ENCODE results near the gene EPHB6. TPM values are rescaled to one million over a fixed set of nuclear protein-coding genes. Genes with fewer than 3 reads are reported as not detected.

Gene EPHB6
- total RNA-seq, 2 donors from 2014 or later = 33.2 to 36.9 TPM

DNA sequence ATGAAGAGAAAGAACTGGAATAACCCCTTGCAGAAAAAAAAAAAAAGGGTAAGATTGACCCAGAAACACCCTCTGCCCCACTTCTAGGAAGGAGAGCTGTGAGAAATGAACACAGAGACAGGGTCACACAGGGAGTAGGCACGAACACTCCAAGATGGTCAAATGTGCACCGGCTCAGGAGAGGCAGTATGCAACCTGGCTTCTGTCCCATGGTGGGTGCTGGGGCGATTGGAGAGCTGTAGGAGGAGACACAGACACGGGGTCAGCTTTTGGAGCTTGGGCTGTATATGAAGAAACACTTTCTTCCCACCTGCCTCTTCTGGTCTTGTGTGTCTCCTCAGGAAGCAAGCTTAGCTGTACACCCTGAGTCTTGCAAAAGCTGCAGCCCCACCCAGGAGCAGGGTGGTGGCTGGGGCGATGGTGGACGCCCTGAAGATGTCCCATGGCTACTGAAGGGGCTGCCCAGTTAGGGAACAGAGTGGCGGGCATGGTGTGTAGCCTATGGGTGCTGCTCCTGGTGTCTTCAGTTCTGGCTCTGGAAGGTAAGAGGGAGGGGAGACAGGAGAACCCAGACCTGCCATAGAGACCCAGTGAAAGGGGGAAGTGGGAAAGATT lies 8.0 kb downstream of the EPHB6 start:
- H3K9me3 Mint-ChIP-seq = no peaks in the 10 kb centered on the region
- peaks cover 20% of the 10 kb centered on the region for H3K36me3 Mint-ChIP-seq (ENCODE audit: low read depth)
- H3K27ac Mint-ChIP-seq = no peak overlapping the region
- H3K4me3 Mint-ChIP-seq = no peak overlapping the region
- no peaks in the 10 kb centered on the region for H3K27me3 ChIP-seq (ENCODE audit: control insufficient read depth, insufficient read depth, low read length, poor library complexity, severe bottlenecking)
- H3K4me3 ChIP-seq (ENCODE audit: low read length) = no peak overlapping the region
- TF ChIP-seq, protein P1, sequence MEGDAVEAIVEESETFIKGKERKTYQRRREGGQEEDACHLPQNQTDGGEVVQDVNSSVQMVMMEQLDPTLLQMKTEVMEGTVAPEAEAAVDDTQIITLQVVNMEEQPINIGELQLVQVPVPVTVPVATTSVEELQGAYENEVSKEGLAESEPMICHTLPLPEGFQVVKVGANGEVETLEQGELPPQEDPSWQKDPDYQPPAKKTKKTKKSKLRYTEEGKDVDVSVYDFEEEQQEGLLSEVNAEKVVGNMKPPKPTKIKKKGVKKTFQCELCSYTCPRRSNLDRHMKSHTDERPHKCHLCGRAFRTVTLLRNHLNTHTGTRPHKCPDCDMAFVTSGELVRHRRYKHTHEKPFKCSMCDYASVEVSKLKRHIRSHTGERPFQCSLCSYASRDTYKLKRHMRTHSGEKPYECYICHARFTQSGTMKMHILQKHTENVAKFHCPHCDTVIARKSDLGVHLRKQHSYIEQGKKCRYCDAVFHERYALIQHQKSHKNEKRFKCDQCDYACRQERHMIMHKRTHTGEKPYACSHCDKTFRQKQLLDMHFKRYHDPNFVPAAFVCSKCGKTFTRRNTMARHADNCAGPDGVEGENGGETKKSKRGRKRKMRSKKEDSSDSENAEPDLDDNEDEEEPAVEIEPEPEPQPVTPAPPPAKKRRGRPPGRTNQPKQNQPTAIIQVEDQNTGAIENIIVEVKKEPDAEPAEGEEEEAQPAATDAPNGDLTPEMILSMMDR (conservative IDR thresholded peaks at IDR 0.05) = no peak
- peaks cover 2% of the 10 kb centered on the region for H3K27me3 Mint-ChIP-seq (ENCODE audit: insufficient read depth)
- H3K4me1 Mint-ChIP-seq = peaks cover 23% of the 10 kb centered on the region
- no peaks in the 10 kb centered on the region for H3K4me1 ChIP-seq (ENCODE audit: control insufficient read depth, insufficient read depth, low read length)
- no peaks in the 10 kb centered on the region for H3K9me3 ChIP-seq (ENCODE audit: control insufficient read depth, low read length)
- H3K36me3 ChIP-seq (ENCODE audit: control insufficient read depth, insufficient read depth, low read length) = peaks cover 21% of the 10 kb centered on the region
- 88 to 100% methylated on average over 1 to 7 of the region's 7 CpGs for WGBS, 2 experiments (ENCODE audit: insufficient coverage in 1 of 2, insufficient read length in 1 of 2)
- H3K27ac ChIP-seq (ENCODE audit: low read depth, low read length) = no peak overlapping the region
- DNase-seq = peak; percentile 27
- no peak overlapping the region for H3K9ac ChIP-seq (ENCODE audit: extremely low read depth, low read length, poor library complexity, severe bottlenecking)

DNA sequence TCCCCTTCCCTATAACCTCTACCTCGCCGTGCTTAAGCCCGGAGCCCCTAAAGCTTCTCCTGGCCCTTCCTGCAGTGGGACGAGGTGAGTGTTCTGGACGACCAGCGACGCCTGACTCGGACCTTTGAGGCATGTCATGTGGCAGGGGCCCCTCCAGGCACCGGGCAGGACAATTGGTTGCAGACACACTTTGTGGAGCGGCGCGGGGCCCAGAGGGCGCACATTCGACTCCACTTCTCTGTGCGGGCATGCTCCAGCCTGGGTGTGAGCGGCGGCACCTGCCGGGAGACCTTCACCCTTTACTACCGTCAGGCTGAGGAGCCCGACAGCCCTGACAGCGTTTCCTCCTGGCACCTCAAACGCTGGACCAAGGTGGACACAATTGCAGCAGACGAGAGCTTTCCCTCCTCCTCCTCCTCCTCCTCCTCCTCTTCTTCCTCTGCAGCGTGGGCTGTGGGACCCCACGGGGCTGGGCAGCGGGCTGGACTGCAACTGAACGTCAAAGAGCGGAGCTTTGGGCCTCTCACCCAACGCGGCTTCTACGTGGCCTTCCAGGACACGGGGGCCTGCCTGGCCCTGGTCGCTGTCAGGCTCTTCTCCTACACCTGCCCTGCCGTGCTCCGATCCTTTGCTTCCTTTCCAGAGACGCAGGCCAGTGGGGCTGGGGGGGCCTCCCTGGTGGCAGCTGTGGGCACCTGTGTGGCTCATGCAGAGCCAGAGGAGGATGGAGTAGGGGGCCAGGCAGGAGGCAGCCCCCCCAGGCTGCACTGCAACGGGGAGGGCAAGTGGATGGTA lies 9.2 kb downstream of the EPHB6 start:
- H3K27ac ChIP-seq (ENCODE audit: low read depth, low read length) = no peak overlapping the region
- Mint-ChIP-seq H3K36me3 (ENCODE audit: low read depth) (peaks cover 28% of the 10 kb centered on the region), H3K27me3 (ENCODE audit: insufficient read depth) (peaks cover under 1% of the 10 kb centered on the region), H3K4me3 (no peak overlapping the region), H3K4me1 (peaks cover 23% of the 10 kb centered on the region), H3K27ac (no peak overlapping the region), H3K9me3 (no peaks in the 10 kb centered on the region)
- H3K4me1 ChIP-seq (ENCODE audit: control insufficient read depth, insufficient read depth, low read length) = no peaks in the 10 kb centered on the region
- H3K9me3 ChIP-seq (ENCODE audit: control insufficient read depth, low read length) = no peaks in the 10 kb centered on the region
- DNase-seq = peak; percentile 34
- H3K9ac ChIP-seq (ENCODE audit: extremely low read depth, low read length, poor library complexity, severe bottlenecking) = no peak overlapping the region
- H3K27me3 ChIP-seq (ENCODE audit: control insufficient read depth, insufficient read depth, low read length, poor library complexity, severe bottlenecking) = no peaks in the 10 kb centered on the region
- H3K4me3 ChIP-seq (ENCODE audit: low read length) = no peak overlapping the region
- WGBS, 2 experiments (ENCODE audit: insufficient coverage in 1 of 2, insufficient read length in 1 of 2) = 90 to 96% methylated on average over 20 to 37 of the region's 37 CpGs
- TF ChIP-seq, protein P1 (conservative IDR thresholded peaks at IDR 0.05) = no peak
- peaks cover 23% of the 10 kb centered on the region for H3K36me3 ChIP-seq (ENCODE audit: control insufficient read depth, insufficient read depth, low read length)

DNA sequence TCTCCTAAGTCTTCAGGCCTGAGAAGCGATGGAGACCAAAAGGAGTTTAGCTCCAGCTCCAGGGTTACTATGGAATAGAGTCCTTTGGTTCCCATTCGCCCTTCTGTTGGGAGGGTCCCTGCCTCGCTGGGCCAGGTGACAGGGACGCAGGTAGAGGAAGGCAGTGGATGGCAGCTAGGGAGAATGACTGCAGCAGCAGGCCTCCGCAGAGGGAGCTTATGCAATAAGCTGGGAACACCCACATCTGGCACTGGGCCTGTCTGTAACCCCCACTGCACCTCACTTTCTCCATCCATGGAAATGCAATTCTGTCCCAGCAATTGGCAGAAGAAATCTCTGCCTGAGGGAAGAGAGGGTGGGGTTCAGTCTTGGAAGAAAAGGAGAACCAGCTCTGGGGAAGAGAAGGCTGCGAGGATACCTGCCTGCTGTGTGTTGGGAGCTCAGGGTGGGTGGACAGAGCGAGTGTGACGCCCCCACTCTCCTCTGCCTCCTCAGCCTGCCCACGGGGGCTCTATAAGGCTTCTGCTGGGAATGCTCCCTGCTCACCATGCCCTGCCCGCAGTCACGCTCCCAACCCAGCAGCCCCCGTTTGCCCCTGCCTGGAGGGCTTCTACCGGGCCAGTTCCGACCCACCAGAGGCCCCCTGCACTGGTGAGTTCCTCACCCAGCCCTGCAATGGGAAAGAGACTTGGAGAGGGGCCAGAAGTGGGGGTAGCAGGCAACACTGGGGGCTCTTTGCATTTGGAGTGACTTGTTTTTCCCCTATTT lies 10.3 kb downstream of the EPHB6 start:
- H3K4me1 ChIP-seq (ENCODE audit: control insufficient read depth, insufficient read depth, low read length) = no peaks in the 10 kb centered on the region
- no peaks in the 10 kb centered on the region for H3K9me3 Mint-ChIP-seq
- H3K4me3 Mint-ChIP-seq = no peak overlapping the region

More for the DNA sequence above, 10.3 kb downstream of the EPHB6 start:
- TF ChIP-seq, protein P1 (conservative IDR thresholded peaks at IDR 0.05) = no peak
- no peak overlapping the region for H3K27ac Mint-ChIP-seq
- no peaks in the 10 kb centered on the region for H3K27me3 Mint-ChIP-seq (ENCODE audit: insufficient read depth)
- Histone ChIP-seq H3K9ac (ENCODE audit: extremely low read depth, low read length, poor library complexity, severe bottlenecking) (no peak overlapping the region), H3K4me3 (ENCODE audit: low read length) (no peak overlapping the region), H3K36me3 (ENCODE audit: control insufficient read depth, insufficient read depth, low read length) (peaks cover 33% of the 10 kb centered on the region), H3K27me3 (ENCODE audit: control insufficient read depth, insufficient read depth, low read length, poor library complexity, severe bottlenecking) (no peaks in the 10 kb centered on the region), H3K27ac (ENCODE audit: low read depth, low read length) (no peak overlapping the region), H3K9me3 (ENCODE audit: control insufficient read depth, low read length) (no peaks in the 10 kb centered on the region)
- 89 to 90% methylated on average over 10 to 14 of the region's 14 CpGs for WGBS, 2 experiments (ENCODE audit: insufficient coverage in 1 of 2, insufficient read length in 1 of 2)
- H3K36me3 Mint-ChIP-seq (ENCODE audit: low read depth) = peaks cover 39% of the 10 kb centered on the region
- H3K4me1 Mint-ChIP-seq = peaks cover 22% of the 10 kb centered on the region
- peak; percentile 42 for DNase-seq

All from endodermal cell (in vitro differentiated cells).